C4-2B (cell line): ENCODE results near the gene CASK.

ENCODE experiments used
- H3K27ac ChIP-seq: fragments of 450-650 bp; 2 replicates; pipeline ENCODE4 v1.5.1; 2017
- ZFX ChIP-seq: fragments of 450-650 bp; IDR thresholded peaks from 2 replicates; pipeline ENCODE4 v1.6.1; 2017
- TF ChIP-seq, protein P1 (sequence below): fragments of 450-650 bp; conservative IDR thresholded peaks from 2 replicates; pipeline ENCODE4 v1.5.1; 2017; ENCODE audit warnings: mild to moderate bottlenecking

CASK gene

DNA sequence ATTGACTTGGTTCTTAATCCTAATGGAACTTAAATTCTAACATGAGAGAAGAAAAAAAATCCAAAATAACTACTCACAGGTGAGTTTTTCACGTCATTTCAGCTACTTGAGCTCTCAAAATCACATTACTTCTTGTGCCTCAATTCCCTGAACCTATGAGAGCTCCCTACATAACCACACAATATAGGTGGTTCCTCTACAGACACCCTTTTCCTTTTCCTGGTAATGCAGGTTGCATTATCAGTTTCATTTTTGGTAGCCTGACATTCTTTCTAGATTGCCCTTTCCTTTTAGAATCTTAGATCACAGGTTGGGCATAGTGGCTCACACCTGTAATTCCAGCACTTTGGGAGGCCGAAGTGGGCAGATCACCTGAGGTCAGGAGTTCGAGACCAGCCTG lies 230.3 kb downstream of the CASK start:
- no peak overlapping the region for H3K27ac ChIP-seq
- TF ChIP-seq, protein P1, sequence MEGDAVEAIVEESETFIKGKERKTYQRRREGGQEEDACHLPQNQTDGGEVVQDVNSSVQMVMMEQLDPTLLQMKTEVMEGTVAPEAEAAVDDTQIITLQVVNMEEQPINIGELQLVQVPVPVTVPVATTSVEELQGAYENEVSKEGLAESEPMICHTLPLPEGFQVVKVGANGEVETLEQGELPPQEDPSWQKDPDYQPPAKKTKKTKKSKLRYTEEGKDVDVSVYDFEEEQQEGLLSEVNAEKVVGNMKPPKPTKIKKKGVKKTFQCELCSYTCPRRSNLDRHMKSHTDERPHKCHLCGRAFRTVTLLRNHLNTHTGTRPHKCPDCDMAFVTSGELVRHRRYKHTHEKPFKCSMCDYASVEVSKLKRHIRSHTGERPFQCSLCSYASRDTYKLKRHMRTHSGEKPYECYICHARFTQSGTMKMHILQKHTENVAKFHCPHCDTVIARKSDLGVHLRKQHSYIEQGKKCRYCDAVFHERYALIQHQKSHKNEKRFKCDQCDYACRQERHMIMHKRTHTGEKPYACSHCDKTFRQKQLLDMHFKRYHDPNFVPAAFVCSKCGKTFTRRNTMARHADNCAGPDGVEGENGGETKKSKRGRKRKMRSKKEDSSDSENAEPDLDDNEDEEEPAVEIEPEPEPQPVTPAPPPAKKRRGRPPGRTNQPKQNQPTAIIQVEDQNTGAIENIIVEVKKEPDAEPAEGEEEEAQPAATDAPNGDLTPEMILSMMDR = no peak
- TF ChIP-seq ZFX = no peak

DNA sequence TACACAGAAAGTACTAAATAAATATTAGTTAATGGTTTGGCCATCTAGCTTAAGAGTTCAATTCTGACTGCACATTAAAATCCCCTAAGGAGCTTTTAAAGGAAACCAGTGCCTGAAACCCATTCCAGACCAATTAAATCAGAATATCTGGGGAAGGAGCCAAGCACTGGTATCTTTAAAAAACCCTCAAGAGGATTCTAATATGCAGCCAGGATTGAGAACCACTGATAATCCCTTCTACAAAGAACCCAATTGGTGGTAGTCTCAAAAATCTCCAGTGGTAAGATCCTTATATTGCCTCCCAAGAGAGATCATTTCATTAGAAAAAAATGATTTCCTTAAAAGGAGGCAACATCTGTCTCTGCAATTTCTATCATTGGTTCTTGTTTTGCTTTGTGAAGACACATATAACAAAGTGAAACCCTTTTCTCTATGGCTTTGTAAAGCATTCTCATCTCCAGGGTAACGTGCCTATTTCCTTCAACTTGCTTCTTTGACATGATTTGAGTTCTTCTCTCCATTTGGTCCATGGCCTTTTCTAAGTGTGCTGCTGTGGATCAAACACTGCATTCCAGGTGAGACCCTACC lies 231.1 kb downstream of the CASK start:
- TF ChIP-seq, protein P1 = no peak
- TF ChIP-seq ZFX = no peak
- no peak overlapping the region for H3K27ac ChIP-seq

DNA sequence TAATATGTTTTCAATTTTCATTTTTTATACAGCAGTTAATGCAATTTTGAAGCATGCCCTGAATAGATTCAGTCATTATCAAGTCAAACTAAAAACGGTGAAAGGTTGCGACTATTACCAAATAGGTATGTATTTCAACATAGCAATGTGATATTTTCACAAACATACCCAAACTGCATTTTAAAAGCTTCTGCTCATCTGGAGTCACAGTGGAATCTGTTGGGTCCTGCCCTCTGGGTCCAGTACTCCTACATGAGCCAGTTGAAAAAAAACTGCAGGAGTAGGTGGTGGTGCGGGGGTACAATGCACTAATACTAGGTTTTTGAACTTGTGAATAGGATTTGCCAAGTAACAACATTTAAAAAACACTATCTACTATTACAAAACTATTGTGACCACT lies 233.6 kb downstream of the CASK start:
- no peak overlapping the region for H3K27ac ChIP-seq
- TF ChIP-seq, protein P1 = no peak
- no peak for TF ChIP-seq ZFX

DNA sequence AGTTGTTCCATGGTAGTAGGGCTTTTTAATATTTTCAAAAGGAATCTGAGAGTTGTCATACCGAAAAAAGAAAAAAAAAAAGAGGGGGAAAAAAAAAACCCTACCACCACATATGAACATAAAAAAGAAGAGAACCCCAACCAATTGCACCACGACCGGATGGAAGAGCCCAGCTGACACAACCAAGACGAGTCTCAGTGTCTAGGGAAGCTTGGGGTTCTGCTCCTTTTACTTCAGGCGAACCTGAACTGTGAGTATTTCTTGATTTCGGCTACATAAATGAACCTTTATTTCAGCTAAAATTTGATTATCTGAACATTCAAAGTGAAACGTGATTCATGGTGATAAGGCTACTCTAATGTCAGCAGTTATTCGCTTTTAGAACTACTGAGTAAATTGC lies 234.5 kb downstream of the CASK start, which contains the start of gene GPR34:
Gene GPR34, plus strand, starts transcription at position 139 of the 400 bp plus-strand sequence. CDS start 6,661 bp downstream, outside the sequence.
- no peak within 1 kb of the TSS for H3K27ac ChIP-seq
- TF ChIP-seq ZFX = no peak
- TF ChIP-seq, protein P1 = no peak

DNA sequence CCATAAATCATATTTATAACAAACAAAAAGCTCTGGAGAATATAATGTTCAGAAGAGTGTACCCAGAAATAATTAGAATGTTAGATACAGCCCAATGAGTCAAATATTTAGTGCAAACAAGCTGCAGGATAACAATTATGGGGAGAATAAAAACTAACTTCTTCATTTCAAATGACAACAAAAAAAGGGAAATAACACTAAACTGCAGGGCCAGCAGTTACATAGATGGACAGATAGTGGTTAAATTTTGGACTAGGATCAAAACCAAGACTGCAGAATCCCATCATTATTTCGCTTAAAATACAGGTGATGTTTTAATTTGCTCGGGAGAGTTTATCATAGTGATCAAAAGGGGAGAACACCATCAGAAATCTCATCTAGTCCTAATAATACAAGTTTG lies 235.2 kb downstream of the CASK start:
- H3K27ac ChIP-seq = no peak overlapping the region
- no peak for TF ChIP-seq ZFX
- TF ChIP-seq, protein P1 = no peak

DNA sequence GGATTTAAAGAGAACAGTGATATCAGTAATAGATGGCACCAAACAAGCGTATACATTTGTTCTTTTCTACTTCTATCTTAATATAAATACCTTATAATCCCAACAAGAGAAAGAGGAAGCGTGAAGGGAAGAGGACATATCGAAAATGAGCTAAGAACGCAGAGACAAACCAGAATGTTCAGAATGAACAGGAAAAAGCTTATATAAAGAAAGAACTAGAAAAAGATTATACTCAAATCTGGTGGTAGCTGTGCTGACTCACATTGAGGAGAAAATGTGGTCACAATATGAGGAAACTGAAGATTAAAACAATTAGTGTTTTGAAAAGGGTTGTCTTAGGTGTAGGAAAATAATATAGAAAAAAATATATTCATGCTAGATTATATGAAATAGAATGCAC lies 236.6 kb downstream of the CASK start:
- no peak overlapping the region for H3K27ac ChIP-seq
- TF ChIP-seq, protein P1 = no peak
- TF ChIP-seq ZFX = no peak

DNA sequence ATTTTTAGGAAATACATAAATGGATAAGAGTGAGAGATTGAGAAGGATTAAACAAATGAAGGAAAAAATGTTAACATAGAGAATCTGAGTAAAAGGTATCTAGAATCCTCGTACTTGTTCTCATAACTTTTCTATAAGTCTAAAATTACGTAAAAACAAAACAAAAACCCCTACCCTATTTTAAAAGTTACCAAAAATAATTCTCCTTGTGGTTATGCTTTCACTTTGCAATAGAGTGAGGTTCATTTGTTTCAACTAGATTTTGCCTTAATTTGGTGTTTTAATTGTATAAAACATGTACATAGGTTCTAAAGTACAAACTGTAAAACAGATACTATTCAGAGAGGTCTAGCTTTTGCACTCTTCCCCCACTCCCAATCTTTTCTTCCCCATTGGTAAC lies 238.4 kb downstream of the CASK start:
- TF ChIP-seq, protein P1 = no peak
- TF ChIP-seq ZFX = no peak
- H3K27ac ChIP-seq = no peak overlapping the region
